Hematopoietic multipotent progenitor cell (in vitro differentiated cells): ENCODE measurements around the gene FRY. TPM values are rescaled to one million over a fixed set of nuclear protein-coding genes. Genes with fewer than 3 reads are reported as not detected.

ENCODE experiments used
- DNase-seq, 3 donors: peaks; one replicate each; pipeline ENCODE4 v3.0.0-alpha.2; 2011 to 2015; ENCODE audit warnings: low read depth in 2 of 3, low spot score in 2 of 3
- total RNA-seq: library from RNA; depleted of rRNA; stranded (reverse); fragments of >200 nt; gene quantifications from one replicate; pipeline ENCODE4 v1.2.3, GENCODE V29; 2012

FRY gene
- total RNA-seq, 1 donor = 28.0 TPM

DNA sequence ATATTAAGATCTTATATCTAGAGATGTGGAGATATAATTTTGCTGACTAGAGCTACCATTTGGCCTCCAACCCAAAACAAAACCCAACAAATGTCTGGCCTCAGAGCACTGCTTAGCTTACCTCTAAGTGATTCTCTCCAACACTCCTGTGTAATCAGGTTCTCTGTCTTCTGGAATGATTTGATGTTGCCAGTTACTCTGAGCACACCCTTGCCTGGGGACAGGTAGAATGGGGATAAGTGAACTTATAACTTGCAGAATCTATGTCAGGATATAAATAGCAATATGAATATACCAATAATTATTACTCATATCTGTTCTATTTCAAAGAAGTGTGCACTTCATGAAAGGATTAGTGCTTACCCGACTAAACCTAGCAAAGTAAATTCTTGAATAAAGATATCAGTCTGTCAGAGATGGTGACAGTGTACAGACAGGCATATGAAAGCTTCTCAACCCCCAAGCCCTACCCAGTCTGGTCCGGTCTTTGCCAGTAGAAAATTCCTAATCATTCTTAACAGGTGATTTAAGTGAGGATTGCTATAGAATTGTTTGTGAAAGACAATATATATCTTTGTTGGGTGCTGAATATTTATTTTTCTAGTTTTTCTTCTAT, 250.6 kb downstream of the FRY start:
- no peak for DNase-seq

DNA sequence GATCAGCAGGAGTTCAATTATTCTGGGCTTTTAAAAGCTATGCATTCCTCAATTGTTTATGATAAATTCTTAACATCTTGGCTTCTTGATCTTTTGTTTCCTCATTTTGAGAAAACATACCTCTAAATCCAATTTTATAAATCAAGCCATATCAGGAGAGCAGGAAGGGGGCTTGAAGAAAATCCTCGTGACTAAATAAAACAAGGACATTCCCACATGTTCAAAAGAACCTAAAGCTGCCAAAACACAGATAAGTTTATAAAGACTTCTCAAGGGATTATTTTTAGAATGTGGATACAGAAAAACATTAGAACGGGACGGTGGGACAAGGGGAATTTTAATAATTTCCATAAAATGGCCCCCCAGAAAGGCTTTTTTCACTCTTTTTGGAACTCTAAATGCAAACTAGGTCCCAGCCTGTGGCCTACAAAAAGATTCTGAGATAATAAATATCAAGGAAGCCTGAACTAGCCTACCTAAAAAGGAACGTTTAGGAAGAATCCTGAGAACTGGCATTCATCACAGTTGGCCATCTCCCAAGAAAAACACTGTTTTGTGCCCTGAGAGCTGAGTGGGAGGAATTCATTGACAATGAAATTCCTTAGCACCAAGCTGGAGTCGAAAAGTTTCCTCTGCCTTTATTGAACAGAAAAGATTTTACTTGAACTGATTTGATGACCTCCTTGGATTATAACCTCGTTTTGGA, 253.5 kb downstream of the FRY start:
- no peak for DNase-seq

GRCh38 chr13:32285633-32285965, 254.0 kb downstream of the FRY start:
- no peak for DNase-seq

DNA sequence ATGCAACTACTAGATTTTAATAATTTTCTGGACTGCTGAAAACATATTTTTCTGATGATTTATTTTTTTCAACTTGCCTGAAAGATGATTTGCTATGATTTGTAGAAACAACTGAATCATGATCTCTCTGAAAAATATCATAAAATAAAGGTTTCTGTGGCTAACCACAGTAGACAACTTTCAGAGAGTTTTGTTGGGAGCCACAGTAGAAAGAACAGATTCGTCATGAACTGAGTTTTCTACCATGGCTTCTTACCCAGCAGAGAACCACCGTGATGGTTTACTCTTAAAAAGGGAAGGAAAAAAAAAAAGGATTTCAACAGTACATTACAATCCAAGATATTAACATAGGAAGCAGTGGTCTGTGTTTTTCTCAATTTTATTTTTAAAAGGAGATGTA, 265.6 kb downstream of the FRY start:
- peak in 1 of 3 donors; percentile 51 for DNase-seq

DNA sequence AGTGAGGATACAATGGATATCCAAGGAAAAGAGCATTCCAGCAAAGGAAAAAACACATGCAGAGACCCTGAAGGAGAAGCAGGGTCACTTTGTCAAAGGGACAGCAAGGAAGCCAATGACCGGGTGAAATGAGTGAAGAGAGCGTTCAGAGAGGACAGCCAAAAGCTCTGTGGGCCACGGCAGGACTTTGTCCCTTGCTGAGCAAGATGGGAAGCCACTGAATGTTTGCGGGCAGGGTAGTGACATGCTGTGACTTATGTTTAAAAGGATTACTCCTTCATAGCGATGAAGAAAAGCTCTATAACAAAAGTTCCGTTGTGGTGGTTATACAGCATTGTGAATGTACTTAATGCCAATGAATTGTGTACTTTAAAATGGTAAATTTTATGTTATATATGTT, 267.1 kb downstream of the FRY start:
- DNase-seq = no peak

- peak in 1 of 3 donors; percentile 5 for DNase-seq
Measured at GRCh38 chr13:32299893-32300292, 268.3 kb downstream of the FRY start.

DNA sequence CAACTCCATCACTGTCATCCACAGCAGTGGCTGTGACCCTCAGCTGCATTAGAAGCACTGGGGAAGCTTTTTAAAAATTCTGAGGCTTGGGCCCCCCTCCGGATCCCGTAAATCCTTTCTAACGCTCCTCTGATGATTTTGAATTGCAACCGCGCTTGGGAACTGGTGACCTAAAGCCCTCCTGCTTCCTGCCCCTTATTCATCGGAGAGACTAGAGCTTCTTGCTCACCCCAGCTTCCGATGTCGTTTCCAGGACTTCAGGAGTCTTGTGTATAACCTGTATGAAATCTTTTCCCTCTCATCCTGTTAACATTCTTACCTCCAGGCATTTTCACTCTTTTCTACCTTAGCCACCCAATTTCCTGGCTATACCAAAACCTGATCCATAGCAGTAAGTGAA, 268.8 kb downstream of the FRY start:
- DNase-seq = peak in 1 of 3 donors; percentile 43

- DNase-seq = no peak
Measured at GRCh38 chr13:32300920-32301319, 269.3 kb downstream of the FRY start.

- no peak for DNase-seq
Measured at GRCh38 chr13:32302461-32302860, 270.9 kb downstream of the FRY start.

GRCh38 chr13:32305646-32306045, 274.1 kb downstream of the FRY start:
- no peak for DNase-seq

DNA sequence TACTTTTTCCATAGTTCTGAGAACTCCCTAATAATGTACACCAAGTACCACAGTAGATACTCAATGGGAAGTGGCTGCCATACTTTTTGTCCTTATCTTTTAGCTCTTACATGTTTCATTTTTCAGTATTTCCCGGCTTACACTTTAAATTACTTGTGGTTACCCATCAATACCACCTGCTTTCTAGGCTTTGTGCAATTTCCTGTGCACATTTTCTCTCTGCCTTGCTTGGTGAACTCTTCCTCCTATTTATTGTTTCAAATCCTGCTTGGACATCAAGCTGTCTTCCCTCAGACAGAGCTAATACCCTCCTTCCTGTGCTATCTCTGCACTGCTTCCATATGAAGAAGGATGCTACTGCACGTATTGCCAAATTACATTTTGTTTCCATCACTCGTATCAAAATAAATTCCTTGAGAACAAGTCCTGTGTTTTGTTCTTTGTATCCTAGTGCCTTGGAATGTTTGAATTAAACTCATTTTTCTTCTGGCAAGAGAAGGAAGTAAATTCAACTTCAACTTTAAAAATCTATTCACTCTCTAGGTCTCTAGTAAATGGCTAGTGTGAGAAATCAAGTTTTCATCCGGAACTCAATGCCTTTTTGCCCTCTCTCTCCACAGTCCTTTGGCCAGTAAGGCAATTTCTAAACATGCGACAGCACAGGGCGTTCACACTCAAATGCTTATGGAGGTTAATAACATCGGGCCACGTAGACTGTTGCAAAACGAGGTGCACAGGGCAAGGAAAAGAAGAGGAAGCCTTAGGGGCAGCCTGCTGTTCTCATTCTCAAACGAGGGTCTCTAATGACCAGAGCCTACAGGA, 277.9 kb downstream of the FRY start:
- peak in 1 of 3 donors; percentile 43 for DNase-seq

- peak in 2 of 3 donors; percentile 50 to 74 for DNase-seq
Measured at GRCh38 chr13:32310134-32310706, 278.6 kb downstream of the FRY start.

DNA sequence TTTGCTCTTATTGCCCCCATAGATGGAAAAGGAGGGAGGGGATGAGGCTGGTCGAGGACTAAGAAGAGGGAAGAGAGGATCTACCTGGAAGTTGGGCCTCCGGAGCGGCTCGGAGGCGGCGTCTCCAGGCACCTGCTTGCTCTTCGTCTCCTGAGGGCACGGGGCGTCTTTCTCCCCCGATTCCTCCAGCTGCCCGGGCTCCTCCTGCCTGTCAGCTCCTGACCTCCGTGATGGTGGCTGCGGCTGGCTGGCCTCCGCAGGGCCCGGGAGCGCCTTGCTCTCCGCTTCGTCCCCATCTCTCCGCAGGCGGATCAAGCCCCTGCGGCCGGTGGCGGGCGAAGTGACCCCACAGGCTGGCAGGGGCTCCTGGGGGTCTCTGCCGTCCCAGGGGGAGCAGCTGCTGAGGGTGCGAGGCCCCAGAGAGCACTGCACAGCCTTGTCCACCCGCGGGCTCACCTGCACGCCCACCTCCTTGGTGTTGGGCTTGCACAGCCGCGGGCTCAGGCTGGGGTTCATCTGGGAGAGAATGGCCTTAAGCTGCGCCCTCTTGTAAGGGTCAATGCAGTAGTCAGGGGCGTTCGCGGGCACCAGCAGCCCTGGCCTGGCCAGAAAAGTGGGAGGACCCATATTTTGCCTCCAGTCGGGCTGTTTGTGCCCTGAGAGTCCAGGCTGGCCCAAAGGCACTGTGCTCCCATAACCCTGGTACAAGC, 279.8 kb downstream of the FRY start:
- no peak for DNase-seq

DNA sequence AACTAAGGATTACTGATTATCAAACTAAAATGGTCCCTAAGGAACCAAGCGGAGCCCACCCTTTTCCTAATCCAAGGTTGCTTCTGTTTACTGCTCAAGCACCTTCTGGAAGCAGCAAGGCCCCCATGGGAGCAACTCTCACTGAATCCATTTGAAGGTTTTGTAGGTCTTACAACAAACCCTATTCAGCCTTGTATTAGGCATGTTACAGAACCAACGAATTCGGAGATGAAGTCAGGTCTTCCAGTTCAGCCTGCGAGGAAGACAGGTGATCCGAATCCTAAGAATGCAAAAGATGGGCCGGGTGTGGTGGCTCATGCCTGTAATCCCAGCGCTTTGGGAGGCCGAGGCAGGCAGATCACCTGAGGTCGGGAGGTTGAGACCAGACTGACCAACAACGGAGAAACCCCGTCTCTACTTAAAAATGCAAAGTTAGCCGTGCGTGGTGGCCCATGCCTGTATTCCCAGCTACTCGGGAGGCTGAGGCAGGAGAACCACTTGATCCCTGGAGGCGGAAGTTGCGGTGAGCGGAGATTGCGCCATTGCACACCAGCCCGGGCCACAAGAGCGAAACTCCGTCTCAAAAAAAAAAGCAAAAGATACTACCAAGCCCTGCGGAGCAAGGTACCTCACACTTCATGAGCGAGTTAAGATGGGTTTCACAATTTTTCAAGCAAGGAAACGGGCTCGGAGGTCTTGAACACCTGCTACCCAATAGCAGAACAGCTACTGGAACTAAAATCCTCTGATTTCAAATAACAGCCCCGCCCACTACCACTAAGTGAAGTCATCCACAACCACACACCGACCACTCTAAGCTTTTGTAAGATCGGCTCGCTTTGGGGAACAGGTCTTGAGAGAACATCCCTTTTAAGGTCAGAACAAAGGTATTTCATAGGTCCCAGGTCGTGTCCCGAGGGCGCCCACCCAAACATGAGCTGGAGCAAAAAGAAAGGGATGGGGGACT, 283.0 kb downstream of the FRY start:
- DNase-seq = peak; percentile 36 to 93 (median 75)

DNA sequence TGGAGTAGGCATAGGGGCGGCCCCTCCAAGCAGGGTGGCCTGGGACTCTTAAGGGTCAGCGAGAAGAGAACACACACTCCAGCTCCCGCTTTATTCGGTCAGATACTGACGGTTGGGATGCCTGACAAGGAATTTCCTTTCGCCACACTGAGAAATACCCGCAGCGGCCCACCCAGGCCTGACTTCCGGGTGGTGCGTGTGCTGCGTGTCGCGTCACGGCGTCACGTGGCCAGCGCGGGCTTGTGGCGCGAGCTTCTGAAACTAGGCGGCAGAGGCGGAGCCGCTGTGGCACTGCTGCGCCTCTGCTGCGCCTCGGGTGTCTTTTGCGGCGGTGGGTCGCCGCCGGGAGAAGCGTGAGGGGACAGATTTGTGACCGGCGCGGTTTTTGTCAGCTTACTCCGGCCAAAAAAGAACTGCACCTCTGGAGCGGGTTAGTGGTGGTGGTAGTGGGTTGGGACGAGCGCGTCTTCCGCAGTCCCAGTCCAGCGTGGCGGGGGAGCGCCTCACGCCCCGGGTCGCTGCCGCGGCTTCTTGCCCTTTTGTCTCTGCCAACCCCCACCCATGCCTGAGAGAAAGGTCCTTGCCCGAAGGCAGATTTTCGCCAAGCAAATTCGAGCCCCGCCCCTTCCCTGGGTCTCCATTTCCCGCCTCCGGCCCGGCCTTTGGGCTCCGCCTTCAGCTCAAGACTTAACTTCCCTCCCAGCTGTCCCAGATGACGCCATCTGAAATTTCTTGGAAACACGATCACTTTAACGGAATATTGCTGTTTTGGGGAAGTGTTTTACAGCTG, 283.9 kb downstream of the FRY start, which contains the start of the genes BRCA2 and ZAR1L:
Gene BRCA2 (plus strand): TSS at position 271 of the 790 bp plus-strand sequence. CDS start 953 bp downstream, outside the sequence.
Gene ZAR1L (minus strand): TSS at position 126 of the 790 bp plus-strand sequence. CDS start 3,438 bp downstream, outside the sequence.
- peak; percentile 82 to 93 (median 92) for DNase-seq

DNA sequence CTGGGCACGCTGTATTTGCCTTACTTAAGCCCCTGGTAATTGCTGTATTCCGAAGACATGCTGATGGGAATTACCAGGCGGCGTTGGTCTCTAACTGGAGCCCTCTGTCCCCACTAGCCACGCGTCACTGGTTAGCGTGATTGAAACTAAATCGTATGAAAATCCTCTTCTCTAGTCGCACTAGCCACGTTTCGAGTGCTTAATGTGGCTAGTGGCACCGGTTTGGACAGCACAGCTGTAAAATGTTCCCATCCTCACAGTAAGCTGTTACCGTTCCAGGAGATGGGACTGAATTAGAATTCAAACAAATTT, 284.4 kb downstream of the FRY start:
- DNase-seq = no peak

DNA sequence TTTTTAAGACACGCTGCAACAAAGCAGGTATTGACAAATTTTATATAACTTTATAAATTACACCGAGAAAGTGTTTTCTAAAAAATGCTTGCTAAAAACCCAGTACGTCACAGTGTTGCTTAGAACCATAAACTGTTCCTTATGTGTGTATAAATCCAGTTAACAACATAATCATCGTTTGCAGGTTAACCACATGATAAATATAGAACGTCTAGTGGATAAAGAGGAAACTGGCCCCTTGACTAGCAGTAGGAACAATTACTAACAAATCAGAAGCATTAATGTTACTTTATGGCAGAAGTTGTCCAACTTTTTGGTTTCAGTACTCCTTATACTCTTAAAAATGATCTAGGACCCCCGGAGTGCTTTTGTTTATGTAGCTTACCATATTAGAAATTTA, 284.9 kb downstream of the FRY start:
- DNase-seq = peak in 1 of 3 donors; percentile 59

DNA sequence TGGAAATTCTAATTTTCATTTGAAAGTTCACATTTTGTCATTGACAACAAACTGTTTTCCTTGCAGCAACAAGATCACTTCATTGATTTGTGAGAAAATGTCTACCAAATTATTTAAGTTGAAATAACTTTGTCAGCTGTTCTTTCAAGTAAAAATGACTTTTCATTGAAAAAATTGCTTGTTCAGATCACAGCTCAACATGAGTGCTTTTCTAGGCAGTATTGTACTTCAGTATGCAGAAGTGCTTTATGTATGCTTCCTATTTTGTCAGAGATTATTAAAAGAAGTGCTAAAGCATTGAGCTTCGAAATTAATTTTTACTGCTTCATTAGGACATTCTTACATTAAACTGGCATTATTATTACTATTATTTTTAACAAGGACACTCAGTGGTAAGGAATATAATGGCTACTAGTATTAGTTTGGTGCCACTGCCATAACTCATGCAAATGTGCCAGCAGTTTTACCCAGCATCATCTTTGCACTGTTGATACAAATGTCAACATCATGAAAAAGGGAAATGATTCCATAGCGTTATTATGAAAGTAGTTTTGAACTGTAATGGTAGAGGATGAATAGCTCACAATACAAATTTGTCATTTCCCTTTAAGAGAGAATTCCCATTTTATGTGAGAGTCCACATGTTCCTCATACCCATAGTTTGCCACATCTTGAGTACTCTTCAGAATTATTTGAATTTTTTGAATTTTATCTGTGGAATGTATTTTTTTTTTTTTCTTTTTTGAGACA, 286.3 kb downstream of the FRY start:
- no peak for DNase-seq
